GM12865 (cell line): ENCODE measurements around the gene MOSMO.

ENCODE experiments used
- DNase-seq: peaks from one replicate; pipeline ENCODE4 v3.0.0; 2010; ENCODE audit warnings: low read depth
- H3K4me3 ChIP-seq: 2 replicates; pipeline ENCODE4 v1.5.1; 2011; ENCODE audit warnings: mild to moderate bottlenecking, low read depth, low read length, control low read depth
- TF ChIP-seq, protein P1 (sequence below): IDR thresholded peaks from 2 replicates; pipeline ENCODE4 v1.5.1; 2011; ENCODE audit warnings: low read length, control low read depth, low read depth, inconsistent platforms; ENCODE audit not compliant: insufficient read depth; ENCODE audit errors: missing control alignments

Gene MOSMO

DNA sequence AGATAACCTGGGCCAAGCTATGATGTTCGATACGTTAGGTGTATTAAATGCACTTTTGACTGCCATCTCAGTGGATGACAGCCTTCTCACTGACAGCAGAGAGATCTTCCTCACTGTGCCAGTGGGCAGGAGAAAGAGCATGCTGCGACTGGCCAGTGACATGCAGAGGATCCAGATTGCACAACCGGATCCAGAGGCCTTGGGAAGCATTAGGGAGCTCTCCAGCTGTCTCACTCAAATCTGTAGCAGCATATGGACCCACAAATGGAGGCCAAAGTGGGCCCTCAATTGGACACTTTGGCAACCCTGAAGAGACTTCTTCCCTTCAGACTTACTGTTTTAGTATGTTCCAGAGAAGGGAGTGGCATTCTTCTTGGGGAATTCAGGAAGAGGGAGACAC lies 27.9 kb upstream of the MOSMO start:
- no peak for DNase-seq
- no peak overlapping the region for H3K4me3 ChIP-seq
- TF ChIP-seq, protein P1, sequence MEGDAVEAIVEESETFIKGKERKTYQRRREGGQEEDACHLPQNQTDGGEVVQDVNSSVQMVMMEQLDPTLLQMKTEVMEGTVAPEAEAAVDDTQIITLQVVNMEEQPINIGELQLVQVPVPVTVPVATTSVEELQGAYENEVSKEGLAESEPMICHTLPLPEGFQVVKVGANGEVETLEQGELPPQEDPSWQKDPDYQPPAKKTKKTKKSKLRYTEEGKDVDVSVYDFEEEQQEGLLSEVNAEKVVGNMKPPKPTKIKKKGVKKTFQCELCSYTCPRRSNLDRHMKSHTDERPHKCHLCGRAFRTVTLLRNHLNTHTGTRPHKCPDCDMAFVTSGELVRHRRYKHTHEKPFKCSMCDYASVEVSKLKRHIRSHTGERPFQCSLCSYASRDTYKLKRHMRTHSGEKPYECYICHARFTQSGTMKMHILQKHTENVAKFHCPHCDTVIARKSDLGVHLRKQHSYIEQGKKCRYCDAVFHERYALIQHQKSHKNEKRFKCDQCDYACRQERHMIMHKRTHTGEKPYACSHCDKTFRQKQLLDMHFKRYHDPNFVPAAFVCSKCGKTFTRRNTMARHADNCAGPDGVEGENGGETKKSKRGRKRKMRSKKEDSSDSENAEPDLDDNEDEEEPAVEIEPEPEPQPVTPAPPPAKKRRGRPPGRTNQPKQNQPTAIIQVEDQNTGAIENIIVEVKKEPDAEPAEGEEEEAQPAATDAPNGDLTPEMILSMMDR = no peak

DNA sequence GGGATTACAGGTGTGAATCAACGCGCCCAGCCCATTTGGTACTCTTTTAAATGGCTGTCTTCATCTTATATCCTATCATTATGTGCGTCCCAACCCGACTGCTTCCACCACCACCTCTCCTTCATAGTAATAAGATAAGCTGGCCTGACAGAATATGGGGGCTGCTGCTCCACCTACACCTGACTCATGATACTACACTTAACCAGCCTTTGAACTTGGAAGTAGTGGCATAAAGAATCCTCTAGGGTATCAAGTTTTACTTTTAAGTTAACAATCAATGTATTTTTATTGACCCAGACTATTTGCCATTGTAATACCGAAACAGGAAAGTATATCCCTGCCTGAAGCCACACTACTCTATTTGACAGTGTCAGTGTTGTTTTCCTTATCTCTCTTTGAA lies 25.8 kb upstream of the MOSMO start:
- no peak for DNase-seq
- TF ChIP-seq, protein P1 = no peak
- no peak overlapping the region for H3K4me3 ChIP-seq

DNA sequence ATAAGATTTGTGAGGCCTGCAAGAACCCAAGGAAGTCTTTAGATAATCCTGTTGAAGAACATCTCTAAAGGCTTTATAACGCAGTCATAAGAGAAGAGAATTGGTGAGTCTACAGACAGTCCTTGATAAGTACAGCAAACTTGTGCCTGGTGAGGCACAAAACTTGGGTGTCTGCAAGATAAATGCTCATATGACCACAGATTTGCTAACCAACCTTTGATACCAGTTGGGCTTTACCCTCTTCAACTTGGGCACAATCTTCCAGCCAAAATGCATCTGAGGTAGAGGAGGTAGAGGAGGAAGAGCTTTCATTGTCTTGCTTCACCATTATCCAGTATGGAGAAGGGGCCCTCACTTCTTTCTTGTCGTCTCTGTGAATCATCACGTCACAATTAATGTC lies 23.8 kb upstream of the MOSMO start:
- H3K4me3 ChIP-seq = no peak overlapping the region
- DNase-seq = no peak
- TF ChIP-seq, protein P1 = no peak

DNA sequence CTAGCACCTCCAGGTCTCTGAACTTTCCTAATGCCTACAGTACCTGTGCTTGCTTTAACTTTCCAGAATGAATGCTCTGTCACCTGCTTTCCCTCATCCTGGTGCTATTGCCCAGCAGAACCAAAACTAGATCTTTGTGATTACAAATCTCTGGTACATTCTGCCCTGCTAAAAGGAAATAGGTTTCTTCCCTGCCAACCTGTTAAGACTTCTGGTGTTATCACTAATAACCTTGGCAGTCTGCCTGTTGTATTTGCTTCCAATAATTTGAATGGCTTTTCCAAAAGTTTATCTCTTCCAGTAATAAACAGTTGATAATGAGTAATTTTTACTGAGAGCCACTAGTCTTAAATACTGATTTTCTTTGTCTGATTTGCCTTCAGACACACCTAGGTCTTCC lies 22.4 kb upstream of the MOSMO start:
- no peak overlapping the region for H3K4me3 ChIP-seq
- TF ChIP-seq, protein P1 = no peak
- DNase-seq = no peak

DNA sequence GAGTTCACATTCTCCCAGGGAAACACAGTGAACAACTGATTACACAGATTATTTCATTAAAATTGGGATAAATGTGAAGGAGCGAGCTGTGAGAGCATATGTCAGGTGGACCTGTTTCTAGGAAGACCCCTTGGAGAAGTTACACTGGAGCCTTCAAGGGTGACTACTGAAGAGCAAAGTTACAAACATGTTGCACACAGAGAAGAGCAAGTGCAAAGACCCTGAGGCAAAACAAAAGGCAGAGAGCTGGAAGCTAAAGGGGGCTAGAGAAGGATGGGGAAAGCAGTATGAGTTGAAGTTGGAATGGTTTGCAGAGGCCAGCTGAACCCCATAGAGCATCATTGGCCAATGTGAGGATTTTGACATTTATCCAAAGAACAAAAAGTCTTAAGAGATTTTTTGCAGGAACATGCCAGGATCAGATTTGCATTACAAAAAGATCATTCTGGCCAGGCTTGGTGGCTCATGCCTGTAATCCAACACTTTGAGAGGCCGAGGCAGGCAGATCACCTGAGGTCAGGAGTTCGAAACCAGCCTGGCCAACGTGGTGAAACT lies 21.1 kb upstream of the MOSMO start:
- no peak overlapping the region for H3K4me3 ChIP-seq
- TF ChIP-seq, protein P1 = no peak
- DNase-seq = no peak

DNA sequence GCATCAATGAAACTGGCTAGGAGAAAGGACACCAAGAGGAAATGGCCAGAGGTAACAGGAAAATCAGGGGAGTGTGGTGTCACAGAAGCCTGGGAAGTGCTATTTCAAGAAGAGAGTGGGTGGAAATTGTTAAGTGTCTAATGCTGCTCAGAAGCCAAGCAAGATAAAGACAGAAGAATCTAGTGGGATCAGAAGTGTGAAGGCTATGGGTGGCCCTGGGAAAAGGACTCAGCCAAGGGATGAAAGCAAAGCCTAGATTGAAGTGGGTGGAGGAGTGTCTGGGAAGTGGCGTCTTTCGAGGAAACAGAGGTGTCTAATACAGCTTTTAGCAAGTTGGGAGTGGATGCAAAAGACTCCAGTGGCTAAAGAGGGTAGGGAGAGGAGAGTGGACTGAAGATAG lies 20.4 kb upstream of the MOSMO start:
- DNase-seq = no peak
- no peak overlapping the region for H3K4me3 ChIP-seq
- TF ChIP-seq, protein P1 = no peak

DNA sequence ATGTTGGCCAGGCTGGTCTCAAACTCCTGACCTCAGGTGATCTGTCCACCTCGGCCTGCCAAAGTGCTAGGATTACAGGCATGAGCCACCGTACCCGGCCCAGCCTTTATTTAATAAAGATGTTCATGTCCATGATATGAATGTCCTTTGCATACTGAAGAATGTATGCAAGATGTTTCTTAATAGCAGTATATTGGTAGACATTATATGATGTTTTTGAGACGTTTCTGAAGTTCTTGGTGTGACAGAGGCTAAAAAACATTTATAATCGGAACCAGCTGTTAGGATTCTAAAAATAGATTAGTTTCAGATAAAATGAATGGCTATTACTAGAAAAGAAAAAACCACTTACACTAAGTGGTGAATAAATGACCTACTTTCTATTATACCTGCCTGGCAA lies 18.8 kb upstream of the MOSMO start:
- DNase-seq = no peak
- no peak overlapping the region for H3K4me3 ChIP-seq
- TF ChIP-seq, protein P1 = no peak
